ENCODE results near the gene MYOF.

The MYOF gene

GRCh38 chr10:93482145-93482834, at the start of gene MYOF:
Gene MYOF, minus strand, starts transcription at chr10:93482334. Its CDS starts 140 bp downstream, at chr10:93482194.
- peak; percentile 63 for DNase-seq

GRCh38 chr10:93518531-93518930, 36.4 kb upstream of the MYOF start:
- no peak for DNase-seq

GRCh38 chr10:93516006-93516380, 33.9 kb upstream of the MYOF start:
- DNase-seq: no peak

- no peak for DNase-seq
These were observed 33.2 kb upstream of the MYOF start for GRCh38 chr10:93515071-93516005.

GRCh38 chr10:93514521-93514920, 32.4 kb upstream of the MYOF start:
- no peak for DNase-seq

- no peak for DNase-seq
These were observed 31.0 kb upstream of the MYOF start for GRCh38 chr10:93513091-93513490.

GRCh38 chr10:93512565-93512964, 30.4 kb upstream of the MYOF start:
- DNase-seq: no peak

- DNase-seq: no peak
These were observed 27.7 kb upstream of the MYOF start for GRCh38 chr10:93509816-93510215.

- no peak for DNase-seq
These were observed 22.9 kb upstream of the MYOF start for GRCh38 chr10:93505075-93505474.

- DNase-seq: no peak
These were observed 20.9 kb upstream of the MYOF start for GRCh38 chr10:93503075-93503474.

GRCh38 chr10:93501650-93502049, 19.5 kb upstream of the MYOF start:
- no peak for DNase-seq

GRCh38 chr10:93498166-93498565, 16.0 kb upstream of the MYOF start:
- DNase-seq: no peak

- DNase-seq: peak; percentile 97
These were observed 14.3 kb upstream of the MYOF start, which contains the start of gene CEP55 for GRCh38 chr10:93496322-93497041. Gene CEP55, plus strand, starts transcription at chr10:93496612. Its CDS starts 3,440 bp downstream, at chr10:93500052.

- DNase-seq: peak; percentile 66
These were observed 13.7 kb upstream of the MYOF start for GRCh38 chr10:93495654-93496321.

- no peak for DNase-seq
These were observed 12.4 kb upstream of the MYOF start for GRCh38 chr10:93494494-93494893.

GRCh38 chr10:93493162-93493561, 11.0 kb upstream of the MYOF start:
- no peak for DNase-seq

- no peak for DNase-seq
These were observed 9.5 kb upstream of the MYOF start for GRCh38 chr10:93491602-93492121.

GRCh38 chr10:93488956-93489528, 6.9 kb upstream of the MYOF start:
- no peak for DNase-seq

GRCh38 chr10:93485690-93486089, 3.6 kb upstream of the MYOF start:
- no peak for DNase-seq

GRCh38 chr10:93481637-93482144, 443 bp downstream of the MYOF start:
- DNase-seq: no peak

GRCh38 chr10:93478873-93479272, 3.3 kb downstream of the MYOF start:
- DNase-seq: no peak

GRCh38 chr10:93476756-93477155, 5.4 kb downstream of the MYOF start:
- no peak for DNase-seq

All from activated CD8-positive, alpha-beta memory T cell treated with anti-CD3 and anti-CD28 coated beads, Interleukin-2, amount 50 U/mL, for 48 hours (primary cell).